Activated T-cell treated with anti-CD3 and anti-CD28 coated beads, Interleukin-2, amount 50 U/mL, for 24 hours (primary cell): Measurements from ENCODE around the gene PLCB4.

ENCODE experiments used
- DNase-seq: peaks from one replicate; pipeline ENCODE4 v3.0.0-alpha.2; 2020
- H3K27ac Mint-ChIP-seq: 2 replicates; pipeline ENCODE4 v1.8.0; 2020; ENCODE audit warnings: mild to moderate bottlenecking, mixed read lengths
- H3K27me3 Mint-ChIP-seq: 2 replicates; pipeline ENCODE4 v1.8.0; 2020; ENCODE audit warnings: mixed read lengths
- H3K36me3 Mint-ChIP-seq: 2 replicates; pipeline ENCODE4 v1.8.0; 2020; ENCODE audit warnings: low read depth, mixed read lengths
- H3K4me1 Mint-ChIP-seq: 2 replicates; pipeline ENCODE4 v1.8.0; 2020; ENCODE audit warnings: low read depth, mixed read lengths
- H3K4me3 Mint-ChIP-seq: 2 replicates; pipeline ENCODE4 v1.8.0; 2020; ENCODE audit warnings: mild to moderate bottlenecking, moderate library complexity, mixed read lengths
- H3K9me3 Mint-ChIP-seq: 2 replicates; pipeline ENCODE4 v1.8.0; 2020; ENCODE audit warnings: mixed read lengths

PLCB4 gene

GRCh38 chr20:9413001-9413400 is 344.1 kb downstream of the PLCB4 start:
- no peaks in the 10 kb centered on the region for H3K9me3 Mint-ChIP-seq
- no peak overlapping the region for H3K27ac Mint-ChIP-seq
- no peaks in the 10 kb centered on the region for H3K4me1 Mint-ChIP-seq
- no peaks in the 10 kb centered on the region for H3K36me3 Mint-ChIP-seq
- no peak overlapping the region for H3K4me3 Mint-ChIP-seq
- DNase-seq: no peak
- H3K27me3 Mint-ChIP-seq: no peaks in the 10 kb centered on the region

- no peaks in the 10 kb centered on the region for H3K4me1 Mint-ChIP-seq
- no peaks in the 10 kb centered on the region for H3K36me3 Mint-ChIP-seq
- no peak overlapping the region for H3K4me3 Mint-ChIP-seq
- H3K27ac Mint-ChIP-seq: no peak overlapping the region
- H3K9me3 Mint-ChIP-seq: no peaks in the 10 kb centered on the region
- no peaks in the 10 kb centered on the region for H3K27me3 Mint-ChIP-seq
- no peak for DNase-seq
Measured at GRCh38 chr20:9415426-9415825, 346.5 kb downstream of the PLCB4 start.

DNA sequence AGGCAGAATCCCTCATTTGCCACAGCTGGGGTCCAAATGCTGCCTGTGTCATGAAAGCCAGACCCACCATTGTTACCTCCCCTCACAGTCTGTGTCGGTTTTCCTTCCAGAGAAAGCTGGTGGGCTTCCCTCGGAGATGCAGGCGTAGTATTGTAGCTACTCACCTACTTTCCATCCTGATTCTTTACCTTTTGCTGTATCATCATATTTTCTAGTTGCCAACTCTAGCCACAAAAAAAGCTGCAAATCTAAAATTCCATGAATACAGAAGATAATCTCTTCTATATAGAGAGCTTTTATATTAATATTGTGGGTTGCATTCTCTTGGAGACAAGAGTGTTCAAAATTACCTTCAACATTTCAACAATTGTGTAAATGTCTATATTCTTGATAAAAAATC is 347.5 kb downstream of the PLCB4 start:
- Mint-ChIP-seq H3K27me3 (no peaks in the 10 kb centered on the region), H3K4me1 (no peaks in the 10 kb centered on the region), H3K4me3 (no peak overlapping the region)

GRCh38 chr20:9417665-9418064 is 348.8 kb downstream of the PLCB4 start:
- H3K36me3 Mint-ChIP-seq: no peaks in the 10 kb centered on the region
- no peak overlapping the region for H3K4me3 Mint-ChIP-seq
- H3K27ac Mint-ChIP-seq: no peak overlapping the region
- no peaks in the 10 kb centered on the region for H3K4me1 Mint-ChIP-seq
- H3K27me3 Mint-ChIP-seq: no peaks in the 10 kb centered on the region
- no peak for DNase-seq
- no peaks in the 10 kb centered on the region for H3K9me3 Mint-ChIP-seq

More for the DNA sequence above, 347.5 kb downstream of the PLCB4 start:
- Mint-ChIP-seq H3K9me3 (no peaks in the 10 kb centered on the region), H3K27ac (no peak overlapping the region), H3K36me3 (no peaks in the 10 kb centered on the region)
- no peak for DNase-seq

- no peak for DNase-seq
- Mint-ChIP-seq H3K27me3 (no peaks in the 10 kb centered on the region), H3K4me1 (no peaks in the 10 kb centered on the region)
Measured at GRCh38 chr20:9422321-9423057, 353.6 kb downstream of the PLCB4 start.

GRCh38 chr20:9424551-9424950 is 355.7 kb downstream of the PLCB4 start:
- Mint-ChIP-seq H3K27ac (no peak overlapping the region), H3K27me3 (no peaks in the 10 kb centered on the region), H3K9me3 (no peaks in the 10 kb centered on the region), H3K36me3 (no peaks in the 10 kb centered on the region), H3K4me1 (no peaks in the 10 kb centered on the region), H3K4me3 (no peak overlapping the region)
- DNase-seq: no peak

More at GRCh38 chr20:9422321-9423057, 353.6 kb downstream of the PLCB4 start:
- H3K27ac Mint-ChIP-seq: no peak overlapping the region
- no peak overlapping the region for H3K4me3 Mint-ChIP-seq
- no peaks in the 10 kb centered on the region for H3K9me3 Mint-ChIP-seq
- H3K36me3 Mint-ChIP-seq: no peaks in the 10 kb centered on the region

GRCh38 chr20:9427430-9428291 is 358.8 kb downstream of the PLCB4 start:
- Mint-ChIP-seq H3K27ac (no peak overlapping the region), H3K36me3 (no peaks in the 10 kb centered on the region), H3K27me3 (no peaks in the 10 kb centered on the region), H3K4me1 (no peaks in the 10 kb centered on the region), H3K4me3 (no peak overlapping the region), H3K9me3 (no peaks in the 10 kb centered on the region)
- DNase-seq: no peak

GRCh38 chr20:9428292-9428607 is 359.4 kb downstream of the PLCB4 start:
- no peaks in the 10 kb centered on the region for H3K9me3 Mint-ChIP-seq
- H3K36me3 Mint-ChIP-seq: no peaks in the 10 kb centered on the region
- H3K4me3 Mint-ChIP-seq: no peak overlapping the region
- DNase-seq: no peak
- H3K4me1 Mint-ChIP-seq: no peaks in the 10 kb centered on the region
- no peaks in the 10 kb centered on the region for H3K27me3 Mint-ChIP-seq
- H3K27ac Mint-ChIP-seq: no peak overlapping the region

DNA sequence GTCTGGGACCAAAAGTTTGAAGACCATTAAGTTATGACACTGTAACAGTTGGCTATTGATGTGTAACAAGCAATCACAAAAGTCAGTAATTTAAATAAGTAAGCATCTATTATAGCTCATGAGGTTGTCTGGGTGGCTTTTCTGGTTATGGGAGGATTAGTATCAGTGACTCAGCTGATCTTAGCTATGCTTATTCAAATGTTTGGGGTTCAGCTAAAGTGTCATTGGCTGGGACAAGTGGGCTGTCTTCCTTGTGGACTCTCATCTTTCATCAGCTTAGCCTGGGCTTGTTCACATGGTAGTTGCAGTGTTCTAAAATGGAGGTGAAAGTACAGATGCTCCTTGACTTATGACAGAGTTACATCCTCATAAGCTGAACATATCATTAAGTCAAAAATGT is 370.9 kb downstream of the PLCB4 start:
- Mint-ChIP-seq H3K9me3 (peaks cover 15% of the 10 kb centered on the region), H3K27me3 (no peaks in the 10 kb centered on the region), H3K27ac (no peak overlapping the region), H3K4me3 (no peak overlapping the region), H3K36me3 (no peaks in the 10 kb centered on the region), H3K4me1 (no peaks in the 10 kb centered on the region)
- DNase-seq: no peak

DNA sequence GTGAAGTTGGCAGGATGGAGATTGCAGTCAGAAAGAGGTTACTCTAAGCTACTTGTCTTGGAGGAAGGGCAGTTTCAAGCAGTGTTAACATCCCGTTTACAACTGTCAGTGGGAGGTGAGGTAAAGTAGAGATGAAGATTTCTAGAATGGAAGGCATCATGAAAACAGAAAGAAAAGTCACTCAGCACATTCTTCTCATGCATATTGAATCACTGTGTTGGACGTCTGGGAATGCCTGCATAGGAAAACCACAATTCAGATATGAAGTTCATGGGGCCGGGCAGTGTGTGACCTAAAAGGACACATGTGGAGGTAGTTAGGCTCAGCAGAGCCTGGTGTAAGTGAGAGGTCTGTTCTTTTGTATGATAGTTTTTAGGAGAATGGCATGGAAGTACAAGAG is 372.0 kb downstream of the PLCB4 start:
- no peak overlapping the region for H3K4me3 Mint-ChIP-seq
- H3K4me1 Mint-ChIP-seq: no peaks in the 10 kb centered on the region
- H3K27ac Mint-ChIP-seq: no peak overlapping the region
- H3K27me3 Mint-ChIP-seq: no peaks in the 10 kb centered on the region
- H3K36me3 Mint-ChIP-seq: no peaks in the 10 kb centered on the region
- H3K9me3 Mint-ChIP-seq: peaks cover 15% of the 10 kb centered on the region
- no peak for DNase-seq

DNA sequence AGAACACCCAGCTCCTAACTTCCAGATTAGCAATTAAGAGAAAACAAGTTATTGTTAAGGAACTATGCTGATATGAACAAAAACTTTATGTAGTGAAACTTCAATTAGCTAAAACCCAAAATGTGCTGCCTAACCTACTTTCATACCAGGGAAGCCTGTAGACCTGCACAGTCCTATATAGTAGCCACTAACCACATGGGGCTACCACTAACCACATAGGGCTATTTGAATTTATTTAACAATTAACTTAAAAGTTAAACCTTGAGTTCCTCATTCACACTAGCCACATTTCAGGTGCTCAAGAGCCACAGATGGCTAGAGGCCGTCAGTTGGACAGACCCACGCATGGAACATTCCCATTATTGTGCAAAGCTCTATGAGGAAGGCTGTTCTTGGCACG is 373.1 kb downstream of the PLCB4 start:
- Mint-ChIP-seq H3K27ac (no peak overlapping the region), H3K4me3 (no peak overlapping the region)

GRCh38 chr20:9442858-9443257 is 374.0 kb downstream of the PLCB4 start:
- DNase-seq: no peak
- Mint-ChIP-seq H3K27ac (no peak overlapping the region), H3K27me3 (no peaks in the 10 kb centered on the region), H3K9me3 (peaks cover 12% of the 10 kb centered on the region), H3K36me3 (no peaks in the 10 kb centered on the region), H3K4me3 (no peak overlapping the region), H3K4me1 (no peaks in the 10 kb centered on the region)

More for the DNA sequence above, 373.1 kb downstream of the PLCB4 start:
- peaks cover 15% of the 10 kb centered on the region for H3K9me3 Mint-ChIP-seq
- H3K27me3 Mint-ChIP-seq: no peaks in the 10 kb centered on the region
- DNase-seq: no peak
- no peaks in the 10 kb centered on the region for H3K4me1 Mint-ChIP-seq
- H3K36me3 Mint-ChIP-seq: no peaks in the 10 kb centered on the region

DNA sequence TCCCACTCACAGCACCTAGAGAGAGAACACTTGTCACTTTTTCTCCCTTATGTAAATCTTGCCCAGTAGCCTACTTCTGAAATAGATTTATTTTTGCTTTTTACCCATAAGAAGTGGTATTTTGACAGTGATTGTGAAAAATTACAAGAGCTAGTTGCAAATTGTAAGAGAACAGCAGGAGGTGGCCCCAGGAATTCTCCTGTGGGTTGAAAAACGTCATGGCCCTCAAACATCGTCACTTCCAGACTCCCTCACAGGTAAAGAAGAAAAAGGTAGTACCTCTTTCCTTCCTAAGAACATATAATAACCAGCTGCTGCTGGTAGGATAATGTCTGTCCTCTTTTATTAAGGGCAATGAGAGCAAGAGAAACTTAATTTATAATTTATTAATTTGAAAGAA is 376.0 kb downstream of the PLCB4 start:
- Mint-ChIP-seq H3K27me3 (no peaks in the 10 kb centered on the region), H3K9me3 (peaks cover 7% of the 10 kb centered on the region), H3K4me1 (no peaks in the 10 kb centered on the region), H3K36me3 (no peaks in the 10 kb centered on the region), H3K27ac (no peak overlapping the region), H3K4me3 (no peak overlapping the region)
- no peak for DNase-seq

DNA sequence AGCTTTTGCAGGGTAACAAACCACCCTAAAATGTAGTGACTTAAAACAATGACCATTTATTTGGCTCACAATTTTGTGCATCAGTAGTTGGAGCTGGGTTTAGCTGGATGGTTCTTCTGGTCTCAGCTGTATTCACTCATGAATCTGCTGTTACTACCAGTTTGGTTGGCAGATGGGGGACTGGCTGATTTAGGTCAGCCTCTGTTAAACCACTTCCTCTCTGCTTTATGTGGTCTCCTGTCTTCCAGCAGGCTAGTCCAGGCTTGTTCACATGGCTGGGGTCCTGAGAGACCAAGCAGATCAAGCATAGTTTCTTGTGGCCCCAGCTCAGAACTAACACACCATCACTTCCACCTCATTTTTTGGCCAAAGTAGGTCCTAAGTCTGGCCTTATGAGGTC is 378.3 kb downstream of the PLCB4 start:
- DNase-seq: no peak
- Mint-ChIP-seq H3K4me3 (no peak overlapping the region), H3K4me1 (no peaks in the 10 kb centered on the region), H3K27ac (no peak overlapping the region), H3K27me3 (no peaks in the 10 kb centered on the region), H3K9me3 (no peaks in the 10 kb centered on the region), H3K36me3 (no peaks in the 10 kb centered on the region)

GRCh38 chr20:9453201-9453600 is 384.3 kb downstream of the PLCB4 start:
- DNase-seq: no peak
- H3K4me1 Mint-ChIP-seq: no peaks in the 10 kb centered on the region
- no peaks in the 10 kb centered on the region for H3K36me3 Mint-ChIP-seq
- H3K4me3 Mint-ChIP-seq: no peak overlapping the region
- no peaks in the 10 kb centered on the region for H3K27me3 Mint-ChIP-seq
- H3K27ac Mint-ChIP-seq: no peak overlapping the region
- no peaks in the 10 kb centered on the region for H3K9me3 Mint-ChIP-seq
